Measurements from ENCODE around the gene UNC5A.

- TF ChIP-seq ZFP30 (CRISPR knock-in tag; IDR thresholded peaks at IDR 0.05) (no peak), ZNF565 (CRISPR knock-in tag; conservative IDR thresholded peaks at IDR 0.05; ENCODE audit: low read depth) (no peak), TSHZ2 (CRISPR knock-in tag; IDR thresholded peaks at IDR 0.05) (no peak), ISL1 (CRISPR knock-in tag; IDR thresholded peaks at IDR 0.05) (no peak), CSDC2 (CRISPR knock-in tag; IDR thresholded peaks at IDR 0.05) (no peak), PATZ1 (CRISPR knock-in tag; IDR thresholded peaks at IDR 0.05; ENCODE audit: borderline replicate concordance) (no peak)
Measured at GRCh38 chr5:176915906-176916305, 105.5 kb downstream of the UNC5A start.

Data from SK-N-SH treated with all-trans-retinoic acid at 6 μM for 48 hours (cell line).